ENCODE measurements around the gene C22orf31. TPM values are rescaled to one million over a fixed set of nuclear protein-coding genes. Genes with fewer than 3 reads are reported as not detected.

Gene C22orf31
- total and polyA plus RNA-seq, 2 experiments from 2014 or later, result 0.36 TPM; not detected in 1

- TF ChIP-seq ZNF462 (CRISPR knock-in tag; IDR thresholded peaks at IDR 0.05) (no peak), NANOG (IDR thresholded peaks at IDR 0.05; ENCODE audit: borderline replicate concordance) (no peak), CTCF (conservative IDR thresholded peaks at IDR 0.05; ENCODE audit: low read depth in 2 of 2) (no peak)
Measured at GRCh38 chr22:29028468-29028867, 33.2 kb downstream of the C22orf31 start (continued).

GRCh38 chr22:29026579-29026978 lies 35.1 kb downstream of the C22orf31 start:
- Histone ChIP-seq H2AFZ (no peak overlapping the region), H3K4me3 (no peak overlapping the region), H3F3A (replicated peaks; ENCODE audit: low read depth) (peaks cover 5% of the 10 kb centered on the region; the same call in 1 of the 2 replicates), H3K4me2 (no peak overlapping the region), H4K20me1 (replicated peaks; ENCODE audit: insufficient read depth) (no peaks in the 10 kb centered on the region; the same call in 1 of the 2 replicates), H3K4me1 (ENCODE audit: insufficient read depth) (peaks cover 41% of the 10 kb centered on the region), H3K36me3 (ENCODE audit: insufficient read depth) (no peaks in the 10 kb centered on the region), H3K9me2 (ENCODE audit: insufficient read depth) (no peaks in the 10 kb centered on the region), H3K27ac (ENCODE audit: low read depth) (no peak overlapping the region), H3K27me3 (ENCODE audit: insufficient read depth) (no peaks in the 10 kb centered on the region), H3K79me2 (replicated peaks; ENCODE audit: insufficient read depth) (peaks cover 59% of the 10 kb centered on the region)
- peaks cover 3% of the 10 kb centered on the region; the same call in 1 of the 3 replicates for H3K36me3 Mint-ChIP-seq (ENCODE audit: low read depth)
- no peak overlapping the region for H3K27ac Mint-ChIP-seq
- H3K4me3 Mint-ChIP-seq, result no peak overlapping the region
- DNase-seq (ENCODE audit: low spot score) (no peak), ATAC-seq (no peak)
- no peaks in the 10 kb centered on the region for H3K9me3 Mint-ChIP-seq
- H3K27me3 Mint-ChIP-seq (ENCODE audit: insufficient read depth, low read depth, poor library complexity), result peaks cover 3% of the 10 kb centered on the region
- peaks cover 56% of the 10 kb centered on the region for H3K4me1 Mint-ChIP-seq
- TF ChIP-seq ZNF331 (CRISPR knock-in tag; IDR thresholded peaks at IDR 0.05; ENCODE audit: low read depth) (no peak), EZH2phosphoT487 (IDR thresholded peaks at IDR 0.05; ENCODE audit: unreplicated experiment) (no peak), CTCF (conservative IDR thresholded peaks at IDR 0.05; ENCODE audit: low read depth in 2 of 2) (no peak), ZNF114 (CRISPR knock-in tag; IDR thresholded peaks at IDR 0.05) (no peak)
